ENCODE measurements around the gene NMRK1. TPM values are rescaled to one million over a fixed set of nuclear protein-coding genes. Genes with fewer than 3 reads are reported as not detected.

NMRK1 gene
- total RNA-seq, 1 donor from 2014 or later: 22.0 TPM

- Histone ChIP-seq H3K27me3 (no peaks in the 10 kb centered on the region), H3K4me1 (no peaks in the 10 kb centered on the region), H3K4me3 (no peak overlapping the region), H3K9me3 (no peaks in the 10 kb centered on the region), H3K27ac (no peak overlapping the region), H3K36me3 (no peaks in the 10 kb centered on the region)
- DNase-seq (ENCODE audit: low spot score in 2 of 2): no peak
- TF ChIP-seq CTCF (IDR thresholded peaks at IDR 0.05): no peak
- intact Hi-C loops (cut with DNase I): no loop called here
Measured at GRCh38 chr9:75017378-75017777, 70.6 kb downstream of the NMRK1 start.

- intact Hi-C loops (cut with DNase I): no loop called here
- no peak for TF ChIP-seq CTCF (IDR thresholded peaks at IDR 0.05)
- peaks cover 0 to 5% of the 10 kb centered on the region in 2 donors for H3K36me3 ChIP-seq
- no peak overlapping the region for H3K27ac ChIP-seq
- no peak overlapping the region for H3K4me3 ChIP-seq
- H3K27me3 ChIP-seq: no peaks in the 10 kb centered on the region
- H3K4me1 ChIP-seq: no peaks in the 10 kb centered on the region
- no peak for DNase-seq (ENCODE audit: low spot score in 2 of 2)
- no peaks in the 10 kb centered on the region for H3K9me3 ChIP-seq
Measured at GRCh38 chr9:75013735-75014134, 74.2 kb downstream of the NMRK1 start.

Other genes starting within 250 kb of the NMRK1 start
- 0.96 TPM for gene TRPM6, start 200.2 kb downstream of the NMRK1 start, total RNA-seq
- gene C9orf40, start 135.2 kb downstream of the NMRK1 start, total RNA-seq: 15.2 TPM
- 7.0 TPM for gene CARNMT1, start 59.9 kb downstream of the NMRK1 start, total RNA-seq
- 25.1 TPM for gene OSTF1, start 359 bp upstream of the NMRK1 start, total RNA-seq